Liver (tissue), 9 donors: ENCODE data around the gene RECQL5. TPM values are rescaled to one million over a fixed set of nuclear protein-coding genes. Genes with fewer than 3 reads are reported as not detected.

Experiments used
- DNase-seq: peaks from one replicate; pipeline ENCODE4 v3.0.0-alpha.2; 2017; ENCODE audit warnings: low spot score
- H3K27ac ChIP-seq, 2 donors: one replicate each; pipeline ENCODE4 v1.7.0; 2013; ENCODE audit warnings: inconsistent platforms in 2 of 2, low read length in 2 of 2, control low read depth in 1 of 2, low read depth in 1 of 2, mild to moderate bottlenecking in 1 of 2
- H3K27me3 ChIP-seq, 4 donors: one replicate each; pipeline versions ENCODE4 v1.6.1 to v1.7.0; 2013; ENCODE audit warnings: low read length in 3 of 4, inconsistent platforms in 1 of 4, mild to moderate bottlenecking in 1 of 4, moderate library complexity in 1 of 4; ENCODE audit not compliant: control insufficient read depth in 4 of 4, insufficient read depth in 4 of 4
- H3K36me3 ChIP-seq, 4 donors: one replicate each; pipeline versions ENCODE4 v1.6.1 to v1.7.0; 2013; ENCODE audit warnings: low read length in 3 of 4, mild to moderate bottlenecking in 3 of 4, low read depth in 1 of 4, moderate library complexity in 1 of 4; ENCODE audit not compliant: control insufficient read depth in 4 of 4, insufficient read depth in 3 of 4
- H3K4me1 ChIP-seq, 4 donors: one replicate each; pipeline versions ENCODE4 v1.6.1 to v1.7.0; 2013; ENCODE audit warnings: low read length in 3 of 4, mild to moderate bottlenecking in 3 of 4, moderate library complexity in 1 of 4; ENCODE audit not compliant: control insufficient read depth in 4 of 4, insufficient read depth in 4 of 4
- H3K4me3 ChIP-seq, 3 donors: one replicate each; pipeline versions ENCODE4 v1.6.1 to v1.7.0; 2013; ENCODE audit warnings: low read length in 3 of 3, control low read depth in 1 of 3, low read depth in 1 of 3, mild to moderate bottlenecking in 1 of 3
- H3K9ac ChIP-seq, 2 donors: one replicate each; pipeline ENCODE4 v1.7.0; 2013; ENCODE audit warnings: low read length in 2 of 2, mild to moderate bottlenecking in 2 of 2, moderate library complexity in 2 of 2, control low read depth in 1 of 2, low read depth in 1 of 2
- H3K9me3 ChIP-seq, 4 donors: one replicate each; pipeline versions ENCODE4 v1.6.1 to v1.7.0; 2013; ENCODE audit warnings: low read length in 3 of 4; ENCODE audit not compliant: control insufficient read depth in 4 of 4
- EGR1 ChIP-seq, 2 donors: IDR thresholded peaks; 2 replicates each; pipeline ENCODE4 v1.6.1; 2016 to 2018; ENCODE audit warnings: antibody characterized with exemption in 2 of 2, low read depth in 2 of 2
- FOXA1 ChIP-seq: IDR thresholded peaks from 2 replicates; pipeline ENCODE4 v1.6.1; 2016; ENCODE audit warnings: antibody characterized with exemption
- FOXA2 ChIP-seq: IDR thresholded peaks from 2 replicates; pipeline ENCODE4 v1.6.1; 2016; ENCODE audit warnings: antibody characterized with exemption
- GABPA ChIP-seq, 2 donors: IDR thresholded peaks in 1 of 2; conservative IDR thresholded peaks in 1 of 2; 2 replicates each; pipeline ENCODE4 v1.6.1; 2016; ENCODE audit warnings: antibody characterized with exemption in 2 of 2, mild to moderate bottlenecking in 1 of 2, moderate library complexity in 1 of 2
- HNF4A ChIP-seq, 2 donors: conservative IDR thresholded peaks; 2 replicates each; pipeline ENCODE4 v1.6.1; 2016; ENCODE audit warnings: antibody characterized with exemption in 2 of 2, mild to moderate bottlenecking in 2 of 2
- HNF4G ChIP-seq: IDR thresholded peaks from 2 replicates; pipeline ENCODE4 v1.6.1; 2016; ENCODE audit warnings: antibody characterized with exemption
- JUND ChIP-seq, 2 donors: IDR thresholded peaks; 2 replicates each; pipeline ENCODE4 v1.6.1; 2016; ENCODE audit warnings: antibody characterized with exemption in 2 of 2
- NR2F2 ChIP-seq: IDR thresholded peaks from 2 replicates; pipeline ENCODE4 v1.6.1; 2016; ENCODE audit warnings: antibody characterized with exemption
- RAD21 ChIP-seq, 2 donors: IDR thresholded peaks; 2 replicates each; pipeline ENCODE4 v1.6.1; 2016; ENCODE audit warnings: antibody characterized with exemption in 2 of 2, mild to moderate bottlenecking in 2 of 2
- RXRA ChIP-seq, 2 donors: IDR thresholded peaks; 2 replicates each; pipeline ENCODE4 v1.6.1; 2017 to 2018; ENCODE audit warnings: antibody characterized with exemption in 2 of 2, mild to moderate bottlenecking in 1 of 2
- SP1 ChIP-seq: IDR thresholded peaks from 2 replicates; pipeline ENCODE4 v1.6.1; 2018; ENCODE audit warnings: antibody characterized with exemption, mild to moderate bottlenecking
- TAF1 ChIP-seq: conservative IDR thresholded peaks from 2 replicates; pipeline ENCODE4 v1.6.1; 2016; ENCODE audit warnings: antibody characterized with exemption, mild to moderate bottlenecking
- YY1 ChIP-seq: IDR thresholded peaks from 2 replicates; pipeline ENCODE4 v1.6.1; 2016; ENCODE audit warnings: antibody characterized with exemption, mild to moderate bottlenecking
- WGBS: extraction: QIAGEN DNeasy Blood & Tissue Kit; methylation state at CpG from one replicate; pipeline ENCODE4 v1.1.7; 2013; 5-methylcytosine and 5-hydroxymethylcytosine counted together
- polyA plus RNA-seq, 2 donors: library from polyadenylated mRNA; stranded (reverse) in 1 of 2; unstranded in 1 of 2; fragments of 200-250 nt in 1 of 2; fragments of >200 nt in 1 of 2; fragmentation: Nextera tagmentation in 1 of 2; extraction: Ambion mirVana in 1 of 2; gene quantifications; one replicate each; pipeline versions ENCODE4 v1.2.1 to v1.2.3, GENCODE V29; 2013 to 2015
- total RNA-seq, 2 donors: library from RNA; depleted of rRNA; stranded (reverse); fragments of >200 nt; gene quantifications; one replicate each; pipeline ENCODE4 v1.2.3, GENCODE V29; 2014
- TF ChIP-seq, protein P1 (sequence below): IDR thresholded peaks from 2 replicates; pipeline ENCODE4 v1.6.1; 2016; ENCODE audit warnings: antibody characterized with exemption
- TF ChIP-seq, protein P2 (sequence below): IDR thresholded peaks from 2 replicates; pipeline ENCODE4 v1.6.1; 2016; ENCODE audit warnings: antibody characterized with exemption
- TF ChIP-seq, protein P3 (sequence below): fragments of 150-350 bp; IDR thresholded peaks from 2 replicates; pipeline ENCODE4 v1.5.1; 2017; ENCODE audit warnings: improper control_type of control experiment, low read depth, low read length; ENCODE audit not compliant: missing input control
- TF ChIP-seq, protein P4 (sequence below): IDR thresholded peaks from 2 replicates; pipeline ENCODE4 v1.6.1; 2016; ENCODE audit warnings: antibody characterized with exemption, mild to moderate bottlenecking
- TF ChIP-seq, protein P5 (sequence below): IDR thresholded peaks from 2 replicates; pipeline ENCODE4 v1.6.1; 2016; ENCODE audit warnings: antibody characterized with exemption
- donor health status: healthy.
- donor health status: healthy.
- donor health status: healthy.
- donor health status: healthy.
- donor health status: healthy.

The RECQL5 gene
- total and polyA plus RNA-seq, 4 donors = 8.3 to 15.1 (median 11.5) TPM

DNA sequence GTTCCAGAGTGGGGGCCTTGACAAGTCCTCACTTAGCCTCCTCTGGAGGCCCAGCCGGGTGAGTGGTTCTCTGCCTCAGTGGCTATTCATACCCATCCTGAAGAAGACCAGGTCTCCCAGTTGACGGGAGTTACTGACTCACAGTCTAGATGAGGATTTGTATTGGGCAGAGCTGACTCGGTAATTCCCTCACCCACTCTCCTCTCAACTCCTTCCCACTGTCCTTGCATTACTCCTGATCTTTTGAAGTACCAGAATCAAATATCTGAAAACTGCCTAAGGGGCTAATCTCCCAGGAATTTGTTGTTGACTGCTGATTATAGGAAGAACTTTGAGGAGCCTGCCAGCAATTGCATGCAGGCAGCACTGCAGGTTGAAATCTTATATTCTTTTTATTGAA lies 14.3 kb upstream of the RECQL5 start:
- no peaks in the 10 kb centered on the region for H3K9me3 ChIP-seq
- 92% methylated on average over 3 of the region's 3 CpGs for WGBS
- no peaks in the 10 kb centered on the region for H3K27me3 ChIP-seq
- no peak overlapping the region for H3K9ac ChIP-seq
- H3K4me1 ChIP-seq = no peaks in the 10 kb centered on the region
- peaks cover 1 to 14% (median 8%) of the 10 kb centered on the region in 4 donors for H3K36me3 ChIP-seq
- H3K27ac ChIP-seq = no peak overlapping the region
- no peak overlapping the region for H3K4me3 ChIP-seq
- no peak for DNase-seq
- TF ChIP-seq, protein P1, sequence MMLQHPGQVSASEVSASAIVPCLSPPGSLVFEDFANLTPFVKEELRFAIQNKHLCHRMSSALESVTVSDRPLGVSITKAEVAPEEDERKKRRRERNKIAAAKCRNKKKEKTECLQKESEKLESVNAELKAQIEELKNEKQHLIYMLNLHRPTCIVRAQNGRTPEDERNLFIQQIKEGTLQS = no peak
- TF ChIP-seq YY1 = no peak
- TF ChIP-seq, protein P2, sequence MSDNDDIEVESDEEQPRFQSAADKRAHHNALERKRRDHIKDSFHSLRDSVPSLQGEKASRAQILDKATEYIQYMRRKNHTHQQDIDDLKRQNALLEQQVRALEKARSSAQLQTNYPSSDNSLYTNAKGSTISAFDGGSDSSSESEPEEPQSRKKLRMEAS = no peak
- TF ChIP-seq RAD21 (IDR thresholded peaks at IDR 0.05) = no peak
- no peak for TF ChIP-seq TAF1
- no peak for TF ChIP-seq SP1
- TF ChIP-seq, protein P3, sequence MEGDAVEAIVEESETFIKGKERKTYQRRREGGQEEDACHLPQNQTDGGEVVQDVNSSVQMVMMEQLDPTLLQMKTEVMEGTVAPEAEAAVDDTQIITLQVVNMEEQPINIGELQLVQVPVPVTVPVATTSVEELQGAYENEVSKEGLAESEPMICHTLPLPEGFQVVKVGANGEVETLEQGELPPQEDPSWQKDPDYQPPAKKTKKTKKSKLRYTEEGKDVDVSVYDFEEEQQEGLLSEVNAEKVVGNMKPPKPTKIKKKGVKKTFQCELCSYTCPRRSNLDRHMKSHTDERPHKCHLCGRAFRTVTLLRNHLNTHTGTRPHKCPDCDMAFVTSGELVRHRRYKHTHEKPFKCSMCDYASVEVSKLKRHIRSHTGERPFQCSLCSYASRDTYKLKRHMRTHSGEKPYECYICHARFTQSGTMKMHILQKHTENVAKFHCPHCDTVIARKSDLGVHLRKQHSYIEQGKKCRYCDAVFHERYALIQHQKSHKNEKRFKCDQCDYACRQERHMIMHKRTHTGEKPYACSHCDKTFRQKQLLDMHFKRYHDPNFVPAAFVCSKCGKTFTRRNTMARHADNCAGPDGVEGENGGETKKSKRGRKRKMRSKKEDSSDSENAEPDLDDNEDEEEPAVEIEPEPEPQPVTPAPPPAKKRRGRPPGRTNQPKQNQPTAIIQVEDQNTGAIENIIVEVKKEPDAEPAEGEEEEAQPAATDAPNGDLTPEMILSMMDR = no peak
- TF ChIP-seq, protein P4, sequence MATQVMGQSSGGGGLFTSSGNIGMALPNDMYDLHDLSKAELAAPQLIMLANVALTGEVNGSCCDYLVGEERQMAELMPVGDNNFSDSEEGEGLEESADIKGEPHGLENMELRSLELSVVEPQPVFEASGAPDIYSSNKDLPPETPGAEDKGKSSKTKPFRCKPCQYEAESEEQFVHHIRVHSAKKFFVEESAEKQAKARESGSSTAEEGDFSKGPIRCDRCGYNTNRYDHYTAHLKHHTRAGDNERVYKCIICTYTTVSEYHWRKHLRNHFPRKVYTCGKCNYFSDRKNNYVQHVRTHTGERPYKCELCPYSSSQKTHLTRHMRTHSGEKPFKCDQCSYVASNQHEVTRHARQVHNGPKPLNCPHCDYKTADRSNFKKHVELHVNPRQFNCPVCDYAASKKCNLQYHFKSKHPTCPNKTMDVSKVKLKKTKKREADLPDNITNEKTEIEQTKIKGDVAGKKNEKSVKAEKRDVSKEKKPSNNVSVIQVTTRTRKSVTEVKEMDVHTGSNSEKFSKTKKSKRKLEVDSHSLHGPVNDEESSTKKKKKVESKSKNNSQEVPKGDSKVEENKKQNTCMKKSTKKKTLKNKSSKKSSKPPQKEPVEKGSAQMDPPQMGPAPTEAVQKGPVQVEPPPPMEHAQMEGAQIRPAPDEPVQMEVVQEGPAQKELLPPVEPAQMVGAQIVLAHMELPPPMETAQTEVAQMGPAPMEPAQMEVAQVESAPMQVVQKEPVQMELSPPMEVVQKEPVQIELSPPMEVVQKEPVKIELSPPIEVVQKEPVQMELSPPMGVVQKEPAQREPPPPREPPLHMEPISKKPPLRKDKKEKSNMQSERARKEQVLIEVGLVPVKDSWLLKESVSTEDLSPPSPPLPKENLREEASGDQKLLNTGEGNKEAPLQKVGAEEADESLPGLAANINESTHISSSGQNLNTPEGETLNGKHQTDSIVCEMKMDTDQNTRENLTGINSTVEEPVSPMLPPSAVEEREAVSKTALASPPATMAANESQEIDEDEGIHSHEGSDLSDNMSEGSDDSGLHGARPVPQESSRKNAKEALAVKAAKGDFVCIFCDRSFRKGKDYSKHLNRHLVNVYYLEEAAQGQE = no peak
- TF ChIP-seq JUND (IDR thresholded peaks at IDR 0.05) = no peak
- TF ChIP-seq GABPA (IDR thresholded peaks at IDR 0.05 in 1 of 2, conservative IDR thresholded peaks at IDR 0.05 in 1 of 2) = no peak
- no peak for TF ChIP-seq HNF4A (conservative IDR thresholded peaks at IDR 0.05)
- TF ChIP-seq HNF4G = no peak
- TF ChIP-seq NR2F2 = no peak
- TF ChIP-seq FOXA1 = no peak
- TF ChIP-seq, protein P5, sequence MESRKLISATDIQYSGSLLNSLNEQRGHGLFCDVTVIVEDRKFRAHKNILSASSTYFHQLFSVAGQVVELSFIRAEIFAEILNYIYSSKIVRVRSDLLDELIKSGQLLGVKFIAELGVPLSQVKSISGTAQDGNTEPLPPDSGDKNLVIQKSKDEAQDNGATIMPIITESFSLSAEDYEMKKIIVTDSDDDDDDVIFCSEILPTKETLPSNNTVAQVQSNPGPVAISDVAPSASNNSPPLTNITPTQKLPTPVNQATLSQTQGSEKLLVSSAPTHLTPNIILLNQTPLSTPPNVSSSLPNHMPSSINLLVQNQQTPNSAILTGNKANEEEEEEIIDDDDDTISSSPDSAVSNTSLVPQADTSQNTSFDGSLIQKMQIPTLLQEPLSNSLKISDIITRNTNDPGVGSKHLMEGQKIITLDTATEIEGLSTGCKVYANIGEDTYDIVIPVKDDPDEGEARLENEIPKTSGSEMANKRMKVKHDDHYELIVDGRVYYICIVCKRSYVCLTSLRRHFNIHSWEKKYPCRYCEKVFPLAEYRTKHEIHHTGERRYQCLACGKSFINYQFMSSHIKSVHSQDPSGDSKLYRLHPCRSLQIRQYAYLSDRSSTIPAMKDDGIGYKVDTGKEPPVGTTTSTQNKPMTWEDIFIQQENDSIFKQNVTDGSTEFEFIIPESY = no peak
- no peak for TF ChIP-seq EGR1 (IDR thresholded peaks at IDR 0.05; ENCODE audit: low read depth in 2 of 2)
- TF ChIP-seq RXRA (IDR thresholded peaks at IDR 0.05) = no peak

DNA sequence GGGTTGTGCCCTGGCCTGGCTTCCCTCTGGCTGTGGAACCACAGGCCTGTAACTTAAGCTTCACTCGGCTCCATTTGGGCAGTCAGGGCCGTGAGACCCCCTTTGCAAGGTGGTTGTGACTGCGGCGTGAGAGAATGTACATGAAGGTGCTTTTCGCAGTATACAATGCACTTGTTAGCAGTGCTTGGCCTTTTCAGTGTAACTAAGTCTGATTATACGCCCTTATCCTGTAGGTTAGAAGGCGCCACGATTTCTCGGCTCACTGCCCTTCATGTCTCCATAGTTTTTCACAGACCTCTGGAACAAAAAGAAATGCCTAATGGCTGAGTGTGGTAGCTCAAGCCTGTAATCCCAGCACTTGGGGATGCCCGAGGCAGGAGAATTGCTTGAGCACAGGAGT lies 13.5 kb upstream of the RECQL5 start:
- H3K4me3 ChIP-seq = no peak overlapping the region
- WGBS = 95% methylated on average over 10 of the region's 10 CpGs
- DNase-seq = no peak
- H3K9ac ChIP-seq = no peak overlapping the region
- no peaks in the 10 kb centered on the region for H3K9me3 ChIP-seq
- H3K27me3 ChIP-seq = no peaks in the 10 kb centered on the region
- H3K36me3 ChIP-seq = peaks cover 1 to 14% (median 8%) of the 10 kb centered on the region in 4 donors
- H3K27ac ChIP-seq = no peak overlapping the region
- no peaks in the 10 kb centered on the region for H3K4me1 ChIP-seq
- TF ChIP-seq, protein P5 = no peak
- TF ChIP-seq, protein P2 = no peak
- TF ChIP-seq JUND (IDR thresholded peaks at IDR 0.05) (no peak), NR2F2 (no peak), HNF4A (conservative IDR thresholded peaks at IDR 0.05) (no peak), FOXA2 (no peak), RXRA (IDR thresholded peaks at IDR 0.05) (no peak), EGR1 (IDR thresholded peaks at IDR 0.05; ENCODE audit: low read depth in 2 of 2) (no peak), TAF1 (no peak), HNF4G (no peak), GABPA (IDR thresholded peaks at IDR 0.05 in 1 of 2, conservative IDR thresholded peaks at IDR 0.05 in 1 of 2) (no peak), YY1 (no peak), RAD21 (IDR thresholded peaks at IDR 0.05) (no peak), FOXA1 (no peak)
- TF ChIP-seq, protein P1 = no peak
